Fibroblast of mammary gland (primary cell): ENCODE results near the gene ARFGAP1.

Experiments
- DNase-seq: peaks from one replicate; pipeline ENCODE4 v3.0.0-alpha.2; 2010; ENCODE audit warnings: low read depth
- H3K4me3 ChIP-seq: 2 replicates; pipeline ENCODE4 v1.5.1; 2011; ENCODE audit warnings: low read depth, mild to moderate bottlenecking, low read length, moderate library complexity; ENCODE audit not compliant: control insufficient read depth
- TF ChIP-seq, protein P1 (sequence below): conservative IDR thresholded peaks from 2 replicates; pipeline ENCODE4 v1.5.1; 2011; ENCODE audit warnings: low read depth, low read length, inconsistent platforms; ENCODE audit not compliant: control insufficient read depth, insufficient read depth

ARFGAP1 gene

GRCh38 chr20:63240004-63240403, 32.6 kb upstream of the ARFGAP1 start:
- DNase-seq = no peak
- no peak overlapping the region for H3K4me3 ChIP-seq
- TF ChIP-seq, protein P1, sequence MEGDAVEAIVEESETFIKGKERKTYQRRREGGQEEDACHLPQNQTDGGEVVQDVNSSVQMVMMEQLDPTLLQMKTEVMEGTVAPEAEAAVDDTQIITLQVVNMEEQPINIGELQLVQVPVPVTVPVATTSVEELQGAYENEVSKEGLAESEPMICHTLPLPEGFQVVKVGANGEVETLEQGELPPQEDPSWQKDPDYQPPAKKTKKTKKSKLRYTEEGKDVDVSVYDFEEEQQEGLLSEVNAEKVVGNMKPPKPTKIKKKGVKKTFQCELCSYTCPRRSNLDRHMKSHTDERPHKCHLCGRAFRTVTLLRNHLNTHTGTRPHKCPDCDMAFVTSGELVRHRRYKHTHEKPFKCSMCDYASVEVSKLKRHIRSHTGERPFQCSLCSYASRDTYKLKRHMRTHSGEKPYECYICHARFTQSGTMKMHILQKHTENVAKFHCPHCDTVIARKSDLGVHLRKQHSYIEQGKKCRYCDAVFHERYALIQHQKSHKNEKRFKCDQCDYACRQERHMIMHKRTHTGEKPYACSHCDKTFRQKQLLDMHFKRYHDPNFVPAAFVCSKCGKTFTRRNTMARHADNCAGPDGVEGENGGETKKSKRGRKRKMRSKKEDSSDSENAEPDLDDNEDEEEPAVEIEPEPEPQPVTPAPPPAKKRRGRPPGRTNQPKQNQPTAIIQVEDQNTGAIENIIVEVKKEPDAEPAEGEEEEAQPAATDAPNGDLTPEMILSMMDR = no peak

DNA sequence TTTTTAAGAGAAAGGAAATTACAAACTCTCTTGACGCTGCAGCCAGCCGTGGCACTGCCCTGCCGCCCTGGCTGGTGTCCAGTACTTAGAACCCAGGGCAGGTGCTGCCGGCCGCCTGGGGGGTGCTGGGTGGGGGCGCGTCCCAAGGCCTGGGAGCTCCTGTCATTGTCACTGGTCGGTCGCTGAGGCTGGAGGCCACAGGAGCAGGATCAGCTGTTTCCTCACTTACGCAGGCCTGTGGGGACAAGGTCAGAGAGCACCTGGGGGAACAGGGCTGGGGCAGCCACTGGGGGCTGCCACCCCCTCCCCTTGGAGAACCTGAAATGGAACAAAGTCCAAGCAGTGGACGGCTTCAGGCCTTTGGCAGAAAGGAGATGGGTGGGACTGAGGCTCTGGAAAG, 31.3 kb upstream of the ARFGAP1 start:
- TF ChIP-seq, protein P1 = no peak
- no peak overlapping the region for H3K4me3 ChIP-seq
- no peak for DNase-seq

- TF ChIP-seq, protein P1 = no peak
- no peak for DNase-seq
- no peak overlapping the region for H3K4me3 ChIP-seq
Measured at GRCh38 chr20:63242736-63243135, 29.9 kb upstream of the ARFGAP1 start.

DNA sequence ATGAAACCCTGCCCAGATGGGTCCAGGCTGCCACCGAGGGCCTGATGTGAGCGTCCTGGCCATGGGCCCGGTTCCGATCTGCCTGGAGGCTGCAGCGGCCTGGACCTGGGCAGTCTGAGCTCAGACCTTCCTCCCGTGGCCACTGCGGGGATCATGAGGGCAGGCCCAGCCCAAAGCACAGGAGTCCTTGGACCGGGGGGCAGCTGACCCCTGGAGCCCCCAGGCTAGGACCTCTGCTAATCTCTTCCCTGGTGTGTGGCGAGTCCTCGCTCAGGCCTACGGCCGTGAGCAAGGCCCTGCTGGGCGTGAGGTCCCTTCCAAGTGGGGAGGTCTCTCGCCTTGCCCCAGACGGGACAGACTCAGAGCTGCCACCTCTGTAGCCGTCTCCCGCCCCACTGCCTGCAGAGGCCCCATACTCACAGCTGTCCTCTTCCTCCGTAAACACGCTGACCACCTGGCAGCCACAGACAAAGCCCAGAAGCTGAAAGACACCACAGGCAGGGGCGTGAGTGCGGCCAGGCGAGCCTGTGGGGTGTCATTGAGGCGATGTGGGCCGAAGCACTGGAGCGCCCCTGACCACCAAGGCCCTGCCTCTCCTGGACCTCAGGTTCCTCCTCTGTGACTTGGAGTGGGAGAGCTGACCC, 28.9 kb upstream of the ARFGAP1 start:
- no peak overlapping the region for H3K4me3 ChIP-seq
- no peak for DNase-seq
- TF ChIP-seq, protein P1 = no peak

DNA sequence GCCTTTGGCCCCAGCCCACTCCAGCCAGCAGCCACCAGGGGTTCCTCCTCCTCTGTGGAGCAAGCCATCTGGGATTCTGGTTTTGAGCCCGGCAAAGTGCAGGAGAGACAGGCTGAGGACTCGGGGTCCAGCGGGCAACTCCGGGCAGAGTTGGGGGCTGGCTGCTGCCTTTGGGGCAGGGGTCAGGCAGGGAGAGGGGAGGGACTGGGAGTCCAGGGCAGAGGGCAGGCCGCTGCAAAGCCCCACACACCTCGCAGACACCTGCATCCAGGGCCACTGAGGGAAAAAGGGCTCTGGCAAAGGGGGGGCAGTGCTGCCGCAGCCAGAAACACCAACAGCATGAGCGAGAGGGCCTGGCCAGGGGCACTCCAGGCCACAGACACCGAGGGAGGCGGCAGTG, 28.1 kb upstream of the ARFGAP1 start:
- H3K4me3 ChIP-seq = no peak overlapping the region
- TF ChIP-seq, protein P1 = no peak
- DNase-seq = no peak

DNA sequence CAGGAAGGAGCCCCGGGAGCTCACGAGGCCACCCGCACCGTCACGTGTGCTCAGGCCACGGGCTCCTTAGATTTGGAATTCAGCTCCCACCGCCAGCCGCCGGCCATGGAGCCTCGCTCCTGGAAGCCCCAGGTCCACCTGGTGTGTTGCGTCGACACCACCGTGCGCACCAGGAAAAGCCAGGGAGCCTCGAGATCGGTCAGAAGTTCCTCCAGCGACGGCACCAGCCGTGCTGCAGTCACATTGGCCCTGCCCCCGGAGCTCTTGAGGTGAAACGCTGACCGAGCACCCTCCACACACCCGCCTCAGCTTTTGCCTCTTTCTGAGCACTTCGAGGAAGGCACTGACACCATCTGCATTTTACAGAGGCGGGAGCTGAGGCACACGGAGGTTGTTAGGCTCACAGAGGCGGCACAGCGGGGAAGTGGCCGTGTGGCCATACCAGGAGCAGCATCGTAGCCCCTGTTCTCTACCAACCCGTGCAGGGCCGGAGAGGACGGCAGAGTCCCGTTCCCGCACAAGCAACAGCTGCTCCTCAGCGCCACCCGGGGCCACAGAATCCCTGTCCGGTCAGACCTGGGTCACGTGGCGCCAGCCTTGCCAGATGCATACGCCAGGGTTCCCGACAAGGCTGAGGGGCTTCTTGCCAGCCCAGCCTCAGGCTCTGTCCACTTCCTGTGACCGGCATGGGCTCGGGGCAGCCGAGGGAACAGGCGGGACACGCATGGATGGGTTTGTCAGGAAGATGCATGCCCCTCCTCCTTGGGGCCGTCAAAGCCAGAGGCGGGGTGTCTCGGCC, 25.9 kb upstream of the ARFGAP1 start:
- H3K4me3 ChIP-seq = no peak overlapping the region
- TF ChIP-seq, protein P1 = no peak
- DNase-seq = no peak
